MCF 10A (cell line): ENCODE measurements around the gene KCNJ15. TPM values are rescaled to one million over a fixed set of nuclear protein-coding genes. Genes with fewer than 3 reads are reported as not detected.
A peak's percentile ranks its signal among the peaks of the same experiment; 100 is the strongest.

ENCODE experiments used
- BruUV-seq: library from RNA; stranded (reverse); fragments of 400-500 nt; replicated peaks from 2 replicates; lab custom pipeline; 2021; lab: Mats Ljungman, UMichigan
- CTCF ChIA-PET: fragments of 300-600 bp; sonication (Branson Sonifier 250); formaldehyde crosslinking; extraction: SDS; loops from one replicate; lab custom pipeline; 2021; ENCODE audit warnings: antibody characterized with exemption, inconsistent platforms; lab: Yijun Ruan, JAX
- POLR2A ChIA-PET: fragments of 300-600, 350-650 bp; sonication (Branson Sonifier 250); formaldehyde crosslinking; extraction: SDS; loops from one replicate; lab custom pipeline; 2020; ENCODE audit warnings: antibody characterized with exemption, inconsistent platforms; lab: Yijun Ruan, JAX
- DNase-seq: peaks from one replicate; pipeline ENCODE4 v3.0.0-alpha.2; 2018; ENCODE audit not compliant: unreplicated experiment
- H3K27ac Mint-ChIP-seq: one replicate; pipeline ENCODE4 v1.8.0; 2022; ENCODE audit warnings: mild to moderate bottlenecking, low read depth, mixed read lengths; ENCODE audit not compliant: unreplicated experiment
- H3K27me3 Mint-ChIP-seq: one replicate; pipeline ENCODE4 v1.8.0; 2022; ENCODE audit warnings: mixed read lengths; ENCODE audit not compliant: insufficient read depth, unreplicated experiment
- H3K36me3 Mint-ChIP-seq: one replicate; pipeline ENCODE4 v1.8.0; 2022; ENCODE audit warnings: mild to moderate bottlenecking, moderate library complexity, mixed read lengths; ENCODE audit not compliant: insufficient read depth, unreplicated experiment
- H3K4me1 Mint-ChIP-seq: one replicate; pipeline ENCODE4 v1.8.0; 2022; ENCODE audit warnings: mixed read lengths; ENCODE audit not compliant: insufficient read depth, unreplicated experiment
- H3K4me3 Mint-ChIP-seq: one replicate; pipeline ENCODE4 v1.8.0; 2022; ENCODE audit warnings: mild to moderate bottlenecking, moderate library complexity, mixed read lengths; ENCODE audit not compliant: unreplicated experiment
- H3K9me3 Mint-ChIP-seq: one replicate; pipeline ENCODE4 v1.8.0; 2022; ENCODE audit warnings: mixed read lengths; ENCODE audit not compliant: unreplicated experiment
- intact Hi-C: fragments of 100-400 bp; cut with micrococcal nuclease; formaldehyde crosslinking; loops from 2 replicates; pipeline ENCODE4 v1.14.1; 2022
- total RNA-seq: library from RNA; stranded (reverse); gene quantifications from 2 replicates; pipeline ENCODE4 v1.2.3, GENCODE V29; 2022
- TF ChIP-seq, protein P1 (sequence below): fragments of 200-600 bp; IDR thresholded peaks from one replicate; pipeline ENCODE4 v1.8.0; 2022; ENCODE audit warnings: antibody characterized with exemption, mild to moderate bottlenecking; ENCODE audit not compliant: unreplicated experiment

The KCNJ15 gene
- total RNA-seq, 1 experiment from 2014 or later, result 2.2 TPM

DNA sequence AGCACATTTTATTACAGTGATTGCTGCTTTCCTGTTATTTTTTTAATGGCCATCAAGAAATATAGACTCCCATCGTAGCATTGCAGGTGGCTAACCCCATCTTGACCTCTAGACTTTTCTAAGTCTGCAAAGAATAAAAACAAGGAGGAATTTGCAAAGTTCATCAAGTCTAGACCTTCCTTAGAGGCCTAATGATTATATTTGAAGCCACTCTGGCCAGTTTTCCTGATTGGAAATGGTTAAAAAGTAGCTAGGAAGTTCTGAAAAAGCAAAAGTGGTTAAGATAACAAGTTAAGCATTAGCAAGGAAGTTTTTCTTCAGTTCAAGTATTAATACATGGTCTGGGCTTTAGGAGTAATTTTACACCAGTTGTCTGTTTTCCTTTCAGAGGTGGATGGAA is 16.7 kb upstream of the KCNJ15 start:
- POLR2A ChIA-PET, result interaction anchor here (0.6 to 0.7 kb wide), 2 partner anchors 14 to 139 kb away, joined by 3 to 5 read pairs; no protein-coding TSS in a partner anchor

GRCh38 chr21:38241029-38241740 is 15.6 kb upstream of the KCNJ15 start:
- BruUV-seq, result no TSS peak
- intact Hi-C loops, result loop anchor here (5.0 kb wide), 1 partner anchor 36 kb away; no protein-coding TSS in a partner anchor
- CTCF ChIA-PET, result interaction anchor here (0.7 to 0.9 kb wide), 3 partner anchors 9 to 115 kb away, joined by 3 read pairs; no protein-coding TSS in a partner anchor
- H3K27ac Mint-ChIP-seq, result peak overlapping the region; percentile 95
- POLR2A ChIA-PET, result interaction anchor here (1.5 kb wide), 1 partner anchor 8 kb away, joined by 3 read pairs; no protein-coding TSS in a partner anchor
- H3K27me3 Mint-ChIP-seq, result no peaks in the 10 kb centered on the region
- peaks cover 7% of the 10 kb centered on the region for H3K9me3 Mint-ChIP-seq
- H3K36me3 Mint-ChIP-seq, result peaks cover 8% of the 10 kb centered on the region
- peaks cover 59% of the 10 kb centered on the region for H3K4me1 Mint-ChIP-seq
- peak overlapping the region; percentile 35 for H3K4me3 Mint-ChIP-seq
- peak; percentile 62 for DNase-seq
- TF ChIP-seq, protein P1, sequence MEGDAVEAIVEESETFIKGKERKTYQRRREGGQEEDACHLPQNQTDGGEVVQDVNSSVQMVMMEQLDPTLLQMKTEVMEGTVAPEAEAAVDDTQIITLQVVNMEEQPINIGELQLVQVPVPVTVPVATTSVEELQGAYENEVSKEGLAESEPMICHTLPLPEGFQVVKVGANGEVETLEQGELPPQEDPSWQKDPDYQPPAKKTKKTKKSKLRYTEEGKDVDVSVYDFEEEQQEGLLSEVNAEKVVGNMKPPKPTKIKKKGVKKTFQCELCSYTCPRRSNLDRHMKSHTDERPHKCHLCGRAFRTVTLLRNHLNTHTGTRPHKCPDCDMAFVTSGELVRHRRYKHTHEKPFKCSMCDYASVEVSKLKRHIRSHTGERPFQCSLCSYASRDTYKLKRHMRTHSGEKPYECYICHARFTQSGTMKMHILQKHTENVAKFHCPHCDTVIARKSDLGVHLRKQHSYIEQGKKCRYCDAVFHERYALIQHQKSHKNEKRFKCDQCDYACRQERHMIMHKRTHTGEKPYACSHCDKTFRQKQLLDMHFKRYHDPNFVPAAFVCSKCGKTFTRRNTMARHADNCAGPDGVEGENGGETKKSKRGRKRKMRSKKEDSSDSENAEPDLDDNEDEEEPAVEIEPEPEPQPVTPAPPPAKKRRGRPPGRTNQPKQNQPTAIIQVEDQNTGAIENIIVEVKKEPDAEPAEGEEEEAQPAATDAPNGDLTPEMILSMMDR, result no peak

More for the DNA sequence above, 16.7 kb upstream of the KCNJ15 start:
- H3K4me3 Mint-ChIP-seq, result no peak overlapping the region
- CTCF ChIA-PET, result no interaction called here
- H3K4me1 Mint-ChIP-seq, result peaks cover 55% of the 10 kb centered on the region
- DNase-seq, result no peak
- H3K9me3 Mint-ChIP-seq, result peaks cover under 1% of the 10 kb centered on the region
- H3K27ac Mint-ChIP-seq, result peak overlapping the region; percentile 95
- no peaks in the 10 kb centered on the region for H3K27me3 Mint-ChIP-seq
- peaks cover 8% of the 10 kb centered on the region for H3K36me3 Mint-ChIP-seq
- TF ChIP-seq, protein P1, result no peak
- intact Hi-C loops, result loop anchor here (5.0 kb wide), 1 partner anchor 37 kb away; no protein-coding TSS in a partner anchor
- BruUV-seq, result no TSS peak

- POLR2A ChIA-PET, result interaction anchor here (0.9 to 1.5 kb wide), 4 partner anchors 9 to 35 kb away, joined by 3 to 5 read pairs (median 3); no protein-coding TSS in a partner anchor
- CTCF ChIA-PET, result interaction anchor here (0.7 to 2.3 kb wide), 4 partner anchors 24 to 542 kb away, joined by 3 to 7 read pairs (median 4); no protein-coding TSS in a partner anchor
- no peak for DNase-seq
- no TSS peak for BruUV-seq
- peaks cover 50% of the 10 kb centered on the region for H3K4me1 Mint-ChIP-seq
- peak overlapping the region; percentile 95 for H3K27ac Mint-ChIP-seq
- peaks cover 8% of the 10 kb centered on the region for H3K36me3 Mint-ChIP-seq
- TF ChIP-seq, protein P1, result no peak
- peaks cover 14% of the 10 kb centered on the region for H3K9me3 Mint-ChIP-seq
- no peak overlapping the region for H3K4me3 Mint-ChIP-seq
- no peaks in the 10 kb centered on the region for H3K27me3 Mint-ChIP-seq
- intact Hi-C loops, result loop anchor here (5.0 kb wide), 1 partner anchor 35 kb away; no protein-coding TSS in a partner anchor
These were observed 14.7 kb upstream of the KCNJ15 start for GRCh38 chr21:38242061-38242460.

DNA sequence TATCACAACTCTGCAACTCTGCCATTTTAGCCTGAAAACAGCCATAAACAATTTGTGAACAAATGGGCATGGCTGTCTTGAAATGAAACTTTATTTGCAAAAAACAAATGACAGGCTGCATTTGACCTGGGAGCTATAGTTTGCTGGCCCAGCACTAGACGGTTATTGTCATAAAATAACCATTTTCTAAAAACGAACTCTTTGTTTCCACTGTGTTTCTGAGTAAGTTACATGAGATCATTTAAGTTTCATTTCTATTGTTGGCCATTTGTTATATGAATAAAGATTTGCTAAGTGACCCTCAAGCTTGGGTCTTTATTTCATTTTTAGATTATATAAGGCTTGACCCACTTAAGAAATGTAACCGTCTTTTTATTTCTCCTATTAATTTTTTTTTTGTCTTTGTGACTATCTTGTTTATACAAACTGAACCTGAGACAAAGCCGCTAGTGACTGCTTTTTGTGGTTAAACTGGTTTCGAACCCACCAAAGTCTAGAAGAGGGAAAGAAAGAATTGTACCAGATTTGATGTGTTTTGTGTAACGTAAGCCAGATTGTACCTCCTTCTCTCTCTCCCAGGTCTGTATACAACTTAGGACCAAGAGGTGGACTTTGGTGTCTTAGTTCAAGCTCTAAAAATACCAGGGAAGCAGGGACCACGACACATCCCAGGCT is 12.9 kb upstream of the KCNJ15 start:
- no peaks in the 10 kb centered on the region for H3K27me3 Mint-ChIP-seq
- peaks cover 8% of the 10 kb centered on the region for H3K36me3 Mint-ChIP-seq
- DNase-seq, result no peak
- H3K4me3 Mint-ChIP-seq, result no peak overlapping the region
- ChIA-PET CTCF (interaction anchor here (0.6 to 2.3 kb wide), 3 partner anchors 33 to 568 kb away, joined by 3 to 7 read pairs (median 3); no protein-coding TSS in a partner anchor), POLR2A (interaction anchor here (0.8 to 0.9 kb wide), 2 partner anchors 8 to 48 kb away, joined by 3 read pairs; no protein-coding TSS in a partner anchor)
- no TSS peak for BruUV-seq
- peak overlapping the region; percentile 95 for H3K27ac Mint-ChIP-seq
- intact Hi-C loops, result loop anchor here (5.0 kb wide), 1 partner anchor 33 kb away; no protein-coding TSS in a partner anchor
- peaks cover 17% of the 10 kb centered on the region for H3K9me3 Mint-ChIP-seq
- TF ChIP-seq, protein P1, result no peak
- peaks cover 43% of the 10 kb centered on the region for H3K4me1 Mint-ChIP-seq
